HEK293 (cell line): ENCODE results near the gene ENKD1.

Experiments
- BCL6B ChIP-seq: fragments of 450-650 bp; formaldehyde crosslinking; IDR thresholded peaks from 2 replicates; pipeline ENCODE4 v1.5.1; 2017; ENCODE audit warnings: missing biosample characterization, missing genetic modification characterization
- KLF8 ChIP-seq: fragments of 450-650 bp; formaldehyde crosslinking; IDR thresholded peaks from 2 replicates; pipeline ENCODE4 v1.5.1; 2016; ENCODE audit warnings: missing biosample characterization, missing genetic modification characterization
- PRDM1 ChIP-seq: fragments of 450-650 bp; formaldehyde crosslinking; IDR thresholded peaks from 2 replicates; pipeline ENCODE4; 2016; ENCODE audit warnings: missing biosample characterization, missing genetic modification characterization
- PRDM2 ChIP-seq: fragments of 450-650 bp; formaldehyde crosslinking; IDR thresholded peaks from 2 replicates; pipeline ENCODE4 v1.5.1; 2016; ENCODE audit warnings: missing biosample characterization, missing genetic modification characterization, borderline replicate concordance
- ZBTB21 ChIP-seq: fragments of 450-650 bp; formaldehyde crosslinking; IDR thresholded peaks from 2 replicates; pipeline ENCODE4 v1.5.1; 2017; ENCODE audit warnings: missing biosample characterization, missing genetic modification characterization
- ZBTB6 ChIP-seq: fragments of 450-650 bp; formaldehyde crosslinking; IDR thresholded peaks from 2 replicates; pipeline ENCODE4 v1.5.1; 2017; ENCODE audit warnings: missing biosample characterization, missing genetic modification characterization
- ZFHX2 ChIP-seq: fragments of 450-650 bp; formaldehyde crosslinking; conservative IDR thresholded peaks from 2 replicates; pipeline ENCODE4 v1.5.1; 2016; ENCODE audit warnings: missing biosample characterization, missing genetic modification characterization
- ZFP41 ChIP-seq: fragments of 450-650 bp; formaldehyde crosslinking; IDR thresholded peaks from 2 replicates; pipeline ENCODE4 v1.5.1; 2016; ENCODE audit warnings: missing biosample characterization, missing genetic modification characterization, borderline replicate concordance
- ZNF133 ChIP-seq: fragments of 450-650 bp; formaldehyde crosslinking; IDR thresholded peaks from 2 replicates; pipeline ENCODE4 v1.5.1; 2016; ENCODE audit warnings: missing biosample characterization, missing genetic modification characterization
- ZNF155 ChIP-seq: fragments of 450-650 bp; formaldehyde crosslinking; IDR thresholded peaks from 2 replicates; pipeline ENCODE4 v1.5.1; 2016; ENCODE audit warnings: missing biosample characterization, missing genetic modification characterization
- ZNF16 ChIP-seq: fragments of 450-650 bp; formaldehyde crosslinking; IDR thresholded peaks from 2 replicates; pipeline ENCODE4 v1.5.1; 2016; ENCODE audit warnings: low read depth, missing biosample characterization, missing genetic modification characterization
- ZNF19 ChIP-seq: fragments of 450-650 bp; formaldehyde crosslinking; IDR thresholded peaks from 2 replicates; pipeline ENCODE4; 2016; ENCODE audit warnings: missing biosample characterization, missing genetic modification characterization, low read depth
- ZNF2 ChIP-seq: fragments of 450-650 bp; formaldehyde crosslinking; IDR thresholded peaks from 2 replicates; pipeline ENCODE4 v1.5.1; 2016; ENCODE audit warnings: missing biosample characterization, missing genetic modification characterization
- ZNF266 ChIP-seq: fragments of 450-650 bp; formaldehyde crosslinking; IDR thresholded peaks from 2 replicates; pipeline ENCODE4 v1.5.1; 2016; ENCODE audit warnings: missing biosample characterization, missing genetic modification characterization, low read depth
- ZNF274 ChIP-seq, 2 experiments: fragments of 200-500 bp in 1 of 2; fragments of 450-650 bp in 1 of 2; sonication (Bioruptor generic) in 1 of 2; formaldehyde crosslinking in 1 of 2; IDR thresholded peaks; 2 replicates each; pipeline versions ENCODE4 v1.5.1 to v1.6.1; 2014 to 2016; ENCODE audit warnings: borderline replicate concordance in 1 of 2, inconsistent platforms in 1 of 2, low read length in 1 of 2, missing biosample characterization in 1 of 2, missing genetic modification characterization in 1 of 2
- ZNF366 ChIP-seq: fragments of 450-650 bp; formaldehyde crosslinking; conservative IDR thresholded peaks from 2 replicates; pipeline ENCODE4 v1.5.1; 2016; ENCODE audit warnings: missing biosample characterization, missing genetic modification characterization
- ZNF394 ChIP-seq: fragments of 450-650 bp; formaldehyde crosslinking; IDR thresholded peaks from 2 replicates; pipeline ENCODE4 v1.5.1; 2016; ENCODE audit warnings: missing biosample characterization, missing genetic modification characterization, mild to moderate bottlenecking, moderate library complexity, borderline replicate concordance
- ZNF423 ChIP-seq: fragments of 450-650 bp; formaldehyde crosslinking; IDR thresholded peaks from 2 replicates; pipeline ENCODE4 v1.5.1; 2016; ENCODE audit warnings: missing biosample characterization, missing genetic modification characterization
- ZNF433 ChIP-seq: fragments of 450-650 bp; formaldehyde crosslinking; IDR thresholded peaks from 2 replicates; pipeline ENCODE4 v1.5.1; 2016; ENCODE audit warnings: missing biosample characterization, missing genetic modification characterization, low read depth
- ZNF48 ChIP-seq: fragments of 450-650 bp; formaldehyde crosslinking; IDR thresholded peaks from 2 replicates; pipeline ENCODE4 v1.5.1; 2016; ENCODE audit warnings: missing biosample characterization, missing genetic modification characterization
- ZNF518A ChIP-seq: fragments of 450-650 bp; formaldehyde crosslinking; conservative IDR thresholded peaks from 2 replicates; pipeline ENCODE4 v1.5.1; 2016; ENCODE audit warnings: low read depth, missing biosample characterization, missing genetic modification characterization
- ZNF548 ChIP-seq: fragments of 450-650 bp; formaldehyde crosslinking; IDR thresholded peaks from 2 replicates; pipeline ENCODE4 v1.5.1; 2016; ENCODE audit warnings: missing biosample characterization, missing genetic modification characterization
- ZNF571 ChIP-seq: fragments of 450-650 bp; formaldehyde crosslinking; IDR thresholded peaks from 2 replicates; pipeline ENCODE4 v1.5.0; 2017; ENCODE audit warnings: missing biosample characterization, missing genetic modification characterization
- ZNF768 ChIP-seq: fragments of 450-650 bp; formaldehyde crosslinking; IDR thresholded peaks from 2 replicates; pipeline ENCODE4 v1.5.1; 2018; ENCODE audit warnings: missing biosample characterization, mild to moderate bottlenecking, missing genetic modification characterization
- ZNF843 ChIP-seq: fragments of 450-650 bp; formaldehyde crosslinking; IDR thresholded peaks from 2 replicates; pipeline ENCODE4 v1.5.1; 2016; ENCODE audit warnings: missing biosample characterization, missing genetic modification characterization

ENKD1 gene

GRCh38 chr16:67659675-67660563 lies 6.6 kb downstream of the ENKD1 start, which contains the start of gene ACD (continued):
- TF ChIP-seq PRDM2 (tag by site-specific recombination): 0 out of 2 replicates have a peak, but pooled peaks have one; percentile 96
- no peak for TF ChIP-seq ZNF155 (tag by site-specific recombination)
- TF ChIP-seq ZNF48: no peak
- TF ChIP-seq ZNF16: no peak
- TF ChIP-seq ZNF768 (tag by site-specific recombination): no peak
- no peak for TF ChIP-seq ZNF366 (tag by site-specific recombination)
- TF ChIP-seq ZBTB21 (tag by site-specific recombination): no peak
- no peak for TF ChIP-seq BCL6B (tag by site-specific recombination)
- TF ChIP-seq ZNF19 (tag by site-specific recombination): no peak
- TF ChIP-seq ZNF433 (tag by site-specific recombination): no peak
- no peak for TF ChIP-seq ZBTB6 (tag by site-specific recombination)
- TF ChIP-seq ZNF394: no peak
- no peak for TF ChIP-seq ZNF274 (IDR thresholded peaks at IDR 0.05; ENCODE audit: low read length)
- no peak for TF ChIP-seq ZNF274 (tag by site-specific recombination; IDR thresholded peaks at IDR 0.05; ENCODE audit: borderline replicate concordance)
- peak; percentile 70 for TF ChIP-seq ZNF2 (tag by site-specific recombination)
- TF ChIP-seq ZFP41 (tag by site-specific recombination): no peak
- TF ChIP-seq PRDM1 (tag by site-specific recombination): no peak
- peak; percentile 29; the same call in 1 of the 2 replicates for TF ChIP-seq ZFHX2 (tag by site-specific recombination)
- no peak for TF ChIP-seq ZNF571 (tag by site-specific recombination)
- no peak for TF ChIP-seq ZNF423 (tag by site-specific recombination)
- peak; percentile 73; the same call in 1 of the 2 replicates for TF ChIP-seq KLF8 (tag by site-specific recombination)
- TF ChIP-seq ZNF133 (tag by site-specific recombination): no peak
- no peak for TF ChIP-seq ZNF266 (tag by site-specific recombination)
- no peak for TF ChIP-seq ZNF843 (tag by site-specific recombination)
- TF ChIP-seq ZNF548 (tag by site-specific recombination): no peak
- TF ChIP-seq ZNF518A (tag by site-specific recombination): no peak
